NCI-H748 (cell line): ENCODE data around the gene TRAK1.

Source experiments
- DNase-seq: peaks from one replicate; lab custom pipeline; 2025; ENCODE audit not compliant: unreplicated experiment; lab: John Stamatoyannopoulos, UW

Gene TRAK1

GRCh38 chr3:42149975-42150374 lies 58.8 kb downstream of the TRAK1 start:
- no peak for DNase-seq

- DNase-seq: no peak
These were observed 60.5 kb downstream of the TRAK1 start for GRCh38 chr3:42151596-42152168.

GRCh38 chr3:42152193-42152592 lies 61.0 kb downstream of the TRAK1 start:
- DNase-seq: no peak

GRCh38 chr3:42153039-42153438 lies 61.9 kb downstream of the TRAK1 start:
- no peak for DNase-seq

GRCh38 chr3:42157540-42158538 lies 66.7 kb downstream of the TRAK1 start:
- no peak for DNase-seq

- DNase-seq: peak; percentile 21
These were observed 68.0 kb downstream of the TRAK1 start for GRCh38 chr3:42159147-42159546.

- DNase-seq: peak; percentile 91
These were observed 68.7 kb downstream of the TRAK1 start for GRCh38 chr3:42159706-42160472.

- DNase-seq: no peak
These were observed 70.1 kb downstream of the TRAK1 start for GRCh38 chr3:42161050-42161935.

GRCh38 chr3:42162462-42162861 lies 71.3 kb downstream of the TRAK1 start:
- DNase-seq: no peak

GRCh38 chr3:42163622-42164244 lies 72.6 kb downstream of the TRAK1 start:
- no peak for DNase-seq

- no peak for DNase-seq
These were observed 73.5 kb downstream of the TRAK1 start for GRCh38 chr3:42164656-42165055.

GRCh38 chr3:42165211-42165610 lies 74.1 kb downstream of the TRAK1 start:
- DNase-seq: no peak

GRCh38 chr3:42166214-42166613 lies 75.1 kb downstream of the TRAK1 start:
- DNase-seq: no peak

GRCh38 chr3:42166662-42167300 lies 75.6 kb downstream of the TRAK1 start:
- no peak for DNase-seq

GRCh38 chr3:42169579-42170120 lies 78.5 kb downstream of the TRAK1 start:
- DNase-seq: no peak

- DNase-seq: no peak
These were observed 81.0 kb downstream of the TRAK1 start for GRCh38 chr3:42172047-42172654.

GRCh38 chr3:42173307-42173706 lies 82.2 kb downstream of the TRAK1 start:
- DNase-seq: no peak

GRCh38 chr3:42174679-42175385 lies 83.7 kb downstream of the TRAK1 start:
- no peak for DNase-seq
